ENCODE measurements around the gene AP3B1.

Gene AP3B1

DNA sequence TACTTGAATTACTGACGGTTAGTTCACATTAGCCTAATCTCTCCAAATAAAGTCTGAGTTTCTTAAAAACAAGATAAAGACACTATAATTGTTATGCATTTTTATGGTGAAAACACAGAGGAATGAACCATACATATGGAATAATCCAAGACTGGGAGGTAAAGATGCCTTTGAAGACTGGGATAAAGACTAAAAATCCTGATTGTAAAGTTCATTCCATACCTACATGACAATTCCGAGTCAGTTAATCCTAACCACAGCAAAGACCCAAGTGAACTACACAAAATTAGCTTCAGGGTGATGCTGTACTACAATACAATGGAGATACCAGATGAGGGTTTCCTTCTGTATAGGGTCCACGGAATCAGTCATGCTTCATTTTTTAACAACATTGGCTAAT, 6.3 kb downstream of the AP3B1 start:
- H3K4me1 ChIP-seq (ENCODE audit: control insufficient read depth, insufficient read depth, low read length), result peaks cover 26% of the 10 kb centered on the region
- H3K4me3 ChIP-seq (ENCODE audit: low read depth, low read length), result no peak overlapping the region
- H3K9me3 ChIP-seq (ENCODE audit: control insufficient read depth, insufficient read depth, low read depth, low read length), result no peaks in the 10 kb centered on the region
- no peak overlapping the region for H3K9ac ChIP-seq (ENCODE audit: low read length)
- no peak overlapping the region for H3K27ac ChIP-seq (ENCODE audit: low read depth, low read length)
- H3K27me3 ChIP-seq (ENCODE audit: control insufficient read depth, insufficient read depth, low read length), result no peaks in the 10 kb centered on the region
- no peaks in the 10 kb centered on the region for H3K36me3 ChIP-seq (ENCODE audit: control insufficient read depth, insufficient read depth, low read length)

DNA sequence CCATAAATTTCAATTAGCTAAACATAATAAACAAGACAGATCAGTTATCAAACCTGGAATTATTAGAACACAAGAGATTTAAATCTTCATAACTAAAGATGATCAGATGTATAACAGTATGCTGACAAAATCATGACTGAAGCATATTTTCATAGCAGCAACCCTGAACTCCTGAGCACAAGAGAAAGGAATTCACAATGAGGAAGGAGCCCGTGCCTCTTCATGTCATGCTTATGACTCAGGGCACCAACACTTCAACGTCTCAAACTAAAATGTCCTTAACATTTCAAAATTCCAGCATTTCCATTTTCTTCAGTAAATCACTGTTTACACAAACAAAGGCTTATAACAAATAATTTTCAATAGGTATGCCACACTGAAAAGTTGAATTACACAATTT, 6.7 kb downstream of the AP3B1 start:
- Histone ChIP-seq H3K27ac (ENCODE audit: low read depth, low read length) (no peak overlapping the region), H3K4me3 (ENCODE audit: low read depth, low read length) (no peak overlapping the region), H3K9me3 (ENCODE audit: control insufficient read depth, insufficient read depth, low read depth, low read length) (no peaks in the 10 kb centered on the region), H3K4me1 (ENCODE audit: control insufficient read depth, insufficient read depth, low read length) (peaks cover 22% of the 10 kb centered on the region), H3K9ac (ENCODE audit: low read length) (no peak overlapping the region), H3K27me3 (ENCODE audit: control insufficient read depth, insufficient read depth, low read length) (no peaks in the 10 kb centered on the region), H3K36me3 (ENCODE audit: control insufficient read depth, insufficient read depth, low read length) (no peaks in the 10 kb centered on the region)

DNA sequence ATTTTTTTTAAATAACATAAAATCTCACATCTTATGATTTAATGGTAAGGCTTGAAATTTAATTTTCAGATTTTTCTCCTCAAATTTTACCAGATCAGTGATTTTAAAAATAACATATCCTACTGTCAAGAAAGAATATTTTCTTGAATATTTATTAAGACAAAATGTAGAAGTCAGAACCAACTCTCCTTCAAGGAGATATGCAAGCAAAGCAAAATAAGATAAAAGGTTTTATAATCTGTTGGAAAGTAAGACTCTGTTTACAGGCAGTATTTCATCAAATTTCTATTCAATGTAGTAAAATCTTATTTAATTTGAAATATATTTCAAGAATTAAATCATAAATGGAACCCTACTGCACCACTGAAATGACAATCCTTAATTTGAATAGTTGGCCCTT, 7.3 kb downstream of the AP3B1 start:
- H3K9ac ChIP-seq (ENCODE audit: low read length), result no peak overlapping the region

GRCh38 chr5:78286290-78286689, 8.2 kb downstream of the AP3B1 start:
- no peak overlapping the region for H3K4me3 ChIP-seq (ENCODE audit: low read depth, low read length)
- H3K36me3 ChIP-seq (ENCODE audit: control insufficient read depth, insufficient read depth, low read length), result no peaks in the 10 kb centered on the region
- no peaks in the 10 kb centered on the region for H3K27me3 ChIP-seq (ENCODE audit: control insufficient read depth, insufficient read depth, low read length)
- no peak overlapping the region for H3K27ac ChIP-seq (ENCODE audit: low read depth, low read length)
- H3K9me3 ChIP-seq (ENCODE audit: control insufficient read depth, insufficient read depth, low read depth, low read length), result no peaks in the 10 kb centered on the region
- H3K9ac ChIP-seq (ENCODE audit: low read length), result no peak overlapping the region
- H3K4me1 ChIP-seq (ENCODE audit: control insufficient read depth, insufficient read depth, low read length), result peaks cover 22% of the 10 kb centered on the region

More for the DNA sequence above, 7.3 kb downstream of the AP3B1 start:
- Histone ChIP-seq H3K27ac (ENCODE audit: low read depth, low read length) (no peak overlapping the region), H3K9me3 (ENCODE audit: control insufficient read depth, insufficient read depth, low read depth, low read length) (no peaks in the 10 kb centered on the region), H3K36me3 (ENCODE audit: control insufficient read depth, insufficient read depth, low read length) (no peaks in the 10 kb centered on the region), H3K4me3 (ENCODE audit: low read depth, low read length) (no peak overlapping the region), H3K27me3 (ENCODE audit: control insufficient read depth, insufficient read depth, low read length) (no peaks in the 10 kb centered on the region), H3K4me1 (ENCODE audit: control insufficient read depth, insufficient read depth, low read length) (peaks cover 22% of the 10 kb centered on the region)

- no peak overlapping the region for H3K4me3 ChIP-seq (ENCODE audit: low read depth, low read length)
- H3K9ac ChIP-seq (ENCODE audit: low read length), result no peak overlapping the region
- H3K27me3 ChIP-seq (ENCODE audit: control insufficient read depth, insufficient read depth, low read length), result no peaks in the 10 kb centered on the region
- H3K9me3 ChIP-seq (ENCODE audit: control insufficient read depth, insufficient read depth, low read depth, low read length), result no peaks in the 10 kb centered on the region
- no peaks in the 10 kb centered on the region for H3K36me3 ChIP-seq (ENCODE audit: control insufficient read depth, insufficient read depth, low read length)
- no peak overlapping the region for H3K27ac ChIP-seq (ENCODE audit: low read depth, low read length)
- peaks cover 9% of the 10 kb centered on the region for H3K4me1 ChIP-seq (ENCODE audit: control insufficient read depth, insufficient read depth, low read length)
Observed at GRCh38 chr5:78283802-78284201, 10.7 kb downstream of the AP3B1 start.

DNA sequence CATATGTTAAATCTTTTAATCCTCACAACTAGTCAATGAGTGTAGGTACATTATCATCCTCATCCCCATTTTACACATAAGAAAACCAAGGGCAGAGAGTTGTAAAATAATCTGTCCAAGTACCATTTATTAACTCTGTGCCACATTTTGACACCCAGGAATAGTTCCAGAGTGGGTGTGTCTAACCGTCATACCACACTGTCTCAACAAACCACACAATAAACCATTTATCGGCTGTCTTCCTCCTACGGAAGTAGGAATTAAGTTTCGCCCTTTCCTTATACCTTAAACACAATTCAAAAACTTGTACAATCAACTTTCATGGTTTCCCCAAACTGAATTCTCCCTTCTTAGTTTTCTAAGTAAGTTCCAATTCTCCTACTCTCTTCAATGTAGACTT, 11.4 kb downstream of the AP3B1 start:
- H3K4me3 ChIP-seq (ENCODE audit: low read depth, low read length), result no peak overlapping the region
- no peak overlapping the region for H3K9ac ChIP-seq (ENCODE audit: low read length)
- peaks cover 5% of the 10 kb centered on the region for H3K4me1 ChIP-seq (ENCODE audit: control insufficient read depth, insufficient read depth, low read length)
- no peak overlapping the region for H3K27ac ChIP-seq (ENCODE audit: low read depth, low read length)
- H3K9me3 ChIP-seq (ENCODE audit: control insufficient read depth, insufficient read depth, low read depth, low read length), result no peaks in the 10 kb centered on the region
- no peaks in the 10 kb centered on the region for H3K27me3 ChIP-seq (ENCODE audit: control insufficient read depth, insufficient read depth, low read length)
- no peaks in the 10 kb centered on the region for H3K36me3 ChIP-seq (ENCODE audit: control insufficient read depth, insufficient read depth, low read length)

GRCh38 chr5:78280261-78280660, 14.2 kb downstream of the AP3B1 start:
- Histone ChIP-seq H3K27me3 (ENCODE audit: control insufficient read depth, insufficient read depth, low read length) (no peaks in the 10 kb centered on the region), H3K4me3 (ENCODE audit: low read depth, low read length) (no peak overlapping the region), H3K9ac (ENCODE audit: low read length) (no peak overlapping the region), H3K36me3 (ENCODE audit: control insufficient read depth, insufficient read depth, low read length) (no peaks in the 10 kb centered on the region), H3K9me3 (ENCODE audit: control insufficient read depth, insufficient read depth, low read depth, low read length) (no peaks in the 10 kb centered on the region), H3K4me1 (ENCODE audit: control insufficient read depth, insufficient read depth, low read length) (peaks cover 5% of the 10 kb centered on the region; the same call in 1 of the 2 replicates), H3K27ac (ENCODE audit: low read depth, low read length) (no peak overlapping the region)

GRCh38 chr5:78279194-78279593, 15.3 kb downstream of the AP3B1 start:
- H3K9ac ChIP-seq (ENCODE audit: low read length), result no peak overlapping the region
- no peaks in the 10 kb centered on the region for H3K36me3 ChIP-seq (ENCODE audit: control insufficient read depth, insufficient read depth, low read length)
- H3K4me1 ChIP-seq (ENCODE audit: control insufficient read depth, insufficient read depth, low read length), result peaks cover 6% of the 10 kb centered on the region; the same call in 1 of the 2 replicates
- H3K9me3 ChIP-seq (ENCODE audit: control insufficient read depth, insufficient read depth, low read depth, low read length), result no peaks in the 10 kb centered on the region
- H3K27ac ChIP-seq (ENCODE audit: low read depth, low read length), result no peak overlapping the region
- no peak overlapping the region for H3K4me3 ChIP-seq (ENCODE audit: low read depth, low read length)
- H3K27me3 ChIP-seq (ENCODE audit: control insufficient read depth, insufficient read depth, low read length), result no peaks in the 10 kb centered on the region

GRCh38 chr5:78277715-78278114, 16.8 kb downstream of the AP3B1 start:
- Histone ChIP-seq H3K9me3 (ENCODE audit: control insufficient read depth, insufficient read depth, low read depth, low read length) (no peaks in the 10 kb centered on the region), H3K4me3 (ENCODE audit: low read depth, low read length) (no peak overlapping the region), H3K36me3 (ENCODE audit: control insufficient read depth, insufficient read depth, low read length) (no peaks in the 10 kb centered on the region), H3K9ac (ENCODE audit: low read length) (no peak overlapping the region), H3K27me3 (ENCODE audit: control insufficient read depth, insufficient read depth, low read length) (no peaks in the 10 kb centered on the region), H3K4me1 (ENCODE audit: control insufficient read depth, insufficient read depth, low read length) (peaks cover 20% of the 10 kb centered on the region), H3K27ac (ENCODE audit: low read depth, low read length) (no peak overlapping the region)

- no peak overlapping the region for H3K27ac ChIP-seq (ENCODE audit: low read depth, low read length)
- no peak overlapping the region for H3K9ac ChIP-seq (ENCODE audit: low read length)
- no peaks in the 10 kb centered on the region for H3K27me3 ChIP-seq (ENCODE audit: control insufficient read depth, insufficient read depth, low read length)
- H3K4me3 ChIP-seq (ENCODE audit: low read depth, low read length), result no peak overlapping the region
- H3K36me3 ChIP-seq (ENCODE audit: control insufficient read depth, insufficient read depth, low read length), result no peaks in the 10 kb centered on the region
- H3K4me1 ChIP-seq (ENCODE audit: control insufficient read depth, insufficient read depth, low read length), result peaks cover 32% of the 10 kb centered on the region
- no peaks in the 10 kb centered on the region for H3K9me3 ChIP-seq (ENCODE audit: control insufficient read depth, insufficient read depth, low read depth, low read length)
Observed at GRCh38 chr5:78275998-78276543, 18.4 kb downstream of the AP3B1 start.

DNA sequence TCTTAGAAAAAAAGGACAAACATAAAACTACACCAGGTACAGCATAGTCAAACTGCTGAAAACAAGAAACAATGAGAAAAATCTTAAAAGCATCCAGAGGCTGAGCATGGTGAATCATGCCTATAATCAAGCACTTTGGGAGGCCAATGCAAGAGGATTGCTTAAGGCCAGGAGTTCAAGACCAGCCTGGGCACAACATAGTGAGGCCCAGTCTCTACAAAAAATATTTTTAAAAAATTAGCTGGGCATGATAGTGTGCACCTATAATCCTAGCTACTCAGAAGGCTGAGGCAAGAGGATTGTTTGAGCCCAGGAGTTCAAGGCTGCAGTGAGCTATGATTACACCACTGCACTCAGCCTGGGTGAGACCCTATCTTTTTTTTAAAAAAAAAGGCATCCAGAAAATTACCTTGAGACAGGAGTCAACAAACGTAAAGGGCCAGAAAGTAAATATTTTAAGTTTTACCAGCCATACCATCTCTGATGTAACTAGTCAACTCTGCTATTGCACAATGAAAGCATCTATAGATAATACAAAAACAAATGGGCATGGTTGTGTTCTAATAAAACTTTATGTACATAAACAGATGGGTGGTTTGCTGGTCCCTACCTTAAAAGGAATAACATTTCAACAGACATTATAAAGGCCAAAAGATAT, 19.8 kb downstream of the AP3B1 start:
- Histone ChIP-seq H3K4me1 (ENCODE audit: control insufficient read depth, insufficient read depth, low read length) (peaks cover 42% of the 10 kb centered on the region), H3K4me3 (ENCODE audit: low read depth, low read length) (no peak overlapping the region), H3K27me3 (ENCODE audit: control insufficient read depth, insufficient read depth, low read length) (no peaks in the 10 kb centered on the region), H3K9me3 (ENCODE audit: control insufficient read depth, insufficient read depth, low read depth, low read length) (no peaks in the 10 kb centered on the region), H3K9ac (ENCODE audit: low read length) (no peak overlapping the region), H3K36me3 (ENCODE audit: control insufficient read depth, insufficient read depth, low read length) (no peaks in the 10 kb centered on the region), H3K27ac (ENCODE audit: low read depth, low read length) (no peak overlapping the region)
